ENCODE data around the gene TAGLN.

The TAGLN gene

DNA sequence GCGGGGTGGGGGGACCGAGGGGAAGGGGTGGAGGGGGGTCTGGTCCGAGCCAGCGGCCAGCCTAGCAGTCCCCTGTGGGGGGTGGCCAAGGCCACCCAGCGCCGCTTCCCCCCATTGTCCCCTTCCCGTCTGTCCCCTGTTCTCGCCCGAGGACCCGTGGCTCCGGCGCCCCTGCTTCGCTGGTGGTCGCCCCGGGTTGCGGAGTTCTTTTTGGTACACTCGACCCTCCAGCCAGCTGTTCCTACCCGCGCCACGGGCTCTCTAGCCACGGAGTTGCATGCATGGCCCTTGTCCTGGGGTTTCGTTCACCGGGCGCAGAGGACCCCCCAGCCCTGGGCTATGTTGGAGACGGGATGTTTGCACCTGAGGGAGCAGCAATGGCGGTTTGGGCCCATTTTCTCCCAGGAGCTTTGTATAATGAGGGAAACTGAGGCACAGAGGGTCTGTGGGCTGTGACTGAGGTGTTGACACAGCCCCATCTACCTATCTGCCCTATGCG, 33.8 kb downstream of the TAGLN start:
- no peak for TF ChIP-seq POLR2A (IDR thresholded peaks at IDR 0.05; ENCODE audit: low read depth, low read length)
- FAIRE-seq (no peak), DNase-seq (ENCODE audit: insufficient read length, low spot score) (no peak)

DNA sequence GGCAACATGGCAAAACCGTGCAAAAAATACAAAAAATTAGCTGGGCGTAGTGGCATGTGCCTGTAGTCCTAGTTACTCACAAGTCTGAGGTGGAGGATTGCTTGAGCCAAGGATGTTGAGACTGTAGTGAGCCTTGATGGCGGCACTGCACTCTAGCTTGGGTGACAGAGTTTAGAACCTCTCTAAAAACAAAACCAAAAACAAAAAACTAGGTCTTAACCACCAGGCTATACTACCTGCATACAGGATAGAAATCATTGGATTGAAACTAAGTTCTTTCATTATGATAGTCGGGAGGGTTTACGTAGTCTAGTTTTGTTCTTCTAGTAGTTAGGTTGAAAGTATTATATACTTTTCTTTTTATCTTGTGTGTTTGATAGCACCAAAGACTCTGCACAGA, 39.1 kb downstream of the TAGLN start:
- DNase-seq (ENCODE audit: insufficient read length, low spot score) (no peak), FAIRE-seq (no peak)
- no peak for TF ChIP-seq POLR2A (IDR thresholded peaks at IDR 0.05; ENCODE audit: low read depth, low read length)

GRCh38 chr11:117239295-117239694, 40.1 kb downstream of the TAGLN start:
- FAIRE-seq (peak; percentile 96), DNase-seq (ENCODE audit: insufficient read length, low spot score) (peak; percentile 71)
- TF ChIP-seq POLR2A (IDR thresholded peaks at IDR 0.05; ENCODE audit: low read depth, low read length), result no peak

GRCh38 chr11:117248341-117248740, 49.2 kb downstream of the TAGLN start:
- FAIRE-seq, result no peak
- no peak for TF ChIP-seq POLR2A (IDR thresholded peaks at IDR 0.05; ENCODE audit: low read depth, low read length)
- DNase-seq (ENCODE audit: insufficient read length, low spot score), result no peak

DNA sequence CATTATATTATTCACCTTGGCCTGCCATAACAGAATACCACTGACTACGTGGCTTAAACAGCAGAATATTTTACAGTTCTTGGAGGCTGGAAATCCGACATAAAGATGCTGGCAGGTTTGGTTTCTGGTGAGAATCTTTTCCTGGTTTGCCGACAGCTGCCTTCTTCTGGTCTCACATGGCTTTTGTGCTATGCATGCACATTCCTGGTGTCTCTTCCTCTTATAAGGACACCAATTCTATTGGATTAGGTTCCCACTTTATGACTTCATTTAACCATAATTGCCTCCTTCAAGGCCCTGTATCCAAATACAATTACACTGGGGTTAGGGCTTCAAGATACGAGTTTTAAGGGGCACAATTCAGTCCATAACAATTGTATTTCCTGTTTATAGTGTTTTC, 50.4 kb downstream of the TAGLN start:
- DNase-seq (ENCODE audit: insufficient read length, low spot score) (no peak), FAIRE-seq (no peak)
- TF ChIP-seq POLR2A (IDR thresholded peaks at IDR 0.05; ENCODE audit: low read depth, low read length), result no peak

GRCh38 chr11:117251506-117251905, 52.3 kb downstream of the TAGLN start:
- no peak for DNase-seq (ENCODE audit: insufficient read length, low spot score)

GRCh38 chr11:117255966-117256365, 56.8 kb downstream of the TAGLN start:
- TF ChIP-seq POLR2A (IDR thresholded peaks at IDR 0.05; ENCODE audit: low read depth, low read length), result no peak
- no peak for FAIRE-seq
- DNase-seq (ENCODE audit: insufficient read length, low spot score), result no peak

More at GRCh38 chr11:117251506-117251905, 52.3 kb downstream of the TAGLN start:
- TF ChIP-seq POLR2A (IDR thresholded peaks at IDR 0.05; ENCODE audit: low read depth, low read length), result no peak
- FAIRE-seq, result no peak

GRCh38 chr11:117256573-117256972, 57.4 kb downstream of the TAGLN start:
- FAIRE-seq (peak; percentile 52), DNase-seq (ENCODE audit: insufficient read length, low spot score) (peak; percentile 34)
- TF ChIP-seq POLR2A (IDR thresholded peaks at IDR 0.05; ENCODE audit: low read depth, low read length), result no peak

Measured in H54 (cell line).